ENCODE results near the gene ENTHD1.

The ENTHD1 gene

GRCh38 chr22:39748877-39749276 is 144.7 kb downstream of the ENTHD1 start:
- DNase-seq (ENCODE audit: low read depth), result no peak
- TF ChIP-seq CTCF (IDR thresholded peaks at IDR 0.05; ENCODE audit: insufficient read depth, low read depth, low read length, missing control alignments), result no peak

GRCh38 chr22:39746600-39747262 is 146.8 kb downstream of the ENTHD1 start:
- H3K4me3 ChIP-seq (ENCODE audit: low read depth, low read length), result no peak overlapping the region
- DNase-seq (ENCODE audit: low read depth), result no peak
- TF ChIP-seq CTCF (IDR thresholded peaks at IDR 0.05; ENCODE audit: insufficient read depth, low read depth, low read length, missing control alignments), result no peak

More at GRCh38 chr22:39748877-39749276, 144.7 kb downstream of the ENTHD1 start:
- H3K4me3 ChIP-seq (ENCODE audit: low read depth, low read length), result no peak overlapping the region

GRCh38 chr22:39745789-39746188 is 147.8 kb downstream of the ENTHD1 start:
- no peak overlapping the region for H3K4me3 ChIP-seq (ENCODE audit: low read depth, low read length)
- DNase-seq (ENCODE audit: low read depth), result peak; percentile 38
- TF ChIP-seq CTCF (IDR thresholded peaks at IDR 0.05; ENCODE audit: insufficient read depth, low read depth, low read length, missing control alignments), result no peak

GRCh38 chr22:39744353-39744752 is 149.2 kb downstream of the ENTHD1 start:
- no peak for TF ChIP-seq CTCF (IDR thresholded peaks at IDR 0.05; ENCODE audit: insufficient read depth, low read depth, low read length, missing control alignments)
- DNase-seq (ENCODE audit: low read depth), result no peak

GRCh38 chr22:39743935-39744334 is 149.6 kb downstream of the ENTHD1 start:
- no peak for TF ChIP-seq CTCF (IDR thresholded peaks at IDR 0.05; ENCODE audit: insufficient read depth, low read depth, low read length, missing control alignments)
- no peak overlapping the region for H3K4me3 ChIP-seq (ENCODE audit: low read depth, low read length)
- DNase-seq (ENCODE audit: low read depth), result no peak

More at GRCh38 chr22:39744353-39744752, 149.2 kb downstream of the ENTHD1 start:
- H3K4me3 ChIP-seq (ENCODE audit: low read depth, low read length), result no peak overlapping the region

GRCh38 chr22:39739338-39740027 is 154.1 kb downstream of the ENTHD1 start:
- DNase-seq (ENCODE audit: low read depth), result peak; percentile 29
- H3K4me3 ChIP-seq (ENCODE audit: low read depth, low read length), result no peak overlapping the region
- TF ChIP-seq CTCF (IDR thresholded peaks at IDR 0.05; ENCODE audit: insufficient read depth, low read depth, low read length, missing control alignments), result no peak
